Measurements from ENCODE around the gene BTF3.
"Not testable (repeated sequence)": the region's sequence is repeated elsewhere in the genome, so short reads cannot be mapped to it uniquely, and the experiment has no call there.

Gene BTF3

DNA sequence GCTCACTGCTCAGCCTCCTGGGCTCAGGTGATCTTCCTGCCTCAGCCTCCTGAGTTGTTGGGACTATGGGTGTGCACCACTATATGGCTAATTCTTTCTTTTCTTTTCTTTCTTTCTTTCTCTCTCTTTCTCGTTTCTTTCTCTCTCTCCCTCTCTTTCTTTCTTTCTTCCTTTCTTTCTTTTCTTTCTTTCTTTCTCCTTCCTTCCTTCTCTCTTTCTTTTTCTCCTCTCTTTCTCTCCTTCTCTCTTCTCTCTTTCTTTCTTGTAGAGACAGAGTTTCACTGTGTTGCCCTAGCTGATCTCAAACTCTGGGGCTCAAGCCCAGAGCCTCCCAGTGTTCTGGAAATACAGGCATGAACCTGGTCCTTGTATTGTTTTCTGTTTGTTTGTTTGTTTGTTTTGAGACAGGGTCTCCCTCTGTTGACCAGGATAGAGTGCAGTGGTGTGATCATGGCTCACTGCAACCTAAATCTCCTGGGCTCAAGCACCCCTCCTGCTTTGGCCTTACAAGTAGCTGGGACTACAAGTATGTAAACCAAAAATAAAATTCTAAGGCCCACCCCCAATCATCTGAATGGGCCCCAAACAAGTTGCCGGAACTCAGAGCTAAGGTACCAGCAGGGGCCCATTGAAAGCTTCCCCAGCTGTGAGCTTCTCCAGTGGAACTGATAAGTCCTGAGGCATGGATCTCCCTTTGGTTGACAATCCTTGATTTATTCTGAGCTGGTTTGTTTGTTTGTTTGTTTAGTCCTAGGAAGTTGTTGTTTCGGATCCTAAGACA lies 11.9 kb upstream of the BTF3 start:
- no peak for DNase-seq (ENCODE audit: low spot score)

DNA sequence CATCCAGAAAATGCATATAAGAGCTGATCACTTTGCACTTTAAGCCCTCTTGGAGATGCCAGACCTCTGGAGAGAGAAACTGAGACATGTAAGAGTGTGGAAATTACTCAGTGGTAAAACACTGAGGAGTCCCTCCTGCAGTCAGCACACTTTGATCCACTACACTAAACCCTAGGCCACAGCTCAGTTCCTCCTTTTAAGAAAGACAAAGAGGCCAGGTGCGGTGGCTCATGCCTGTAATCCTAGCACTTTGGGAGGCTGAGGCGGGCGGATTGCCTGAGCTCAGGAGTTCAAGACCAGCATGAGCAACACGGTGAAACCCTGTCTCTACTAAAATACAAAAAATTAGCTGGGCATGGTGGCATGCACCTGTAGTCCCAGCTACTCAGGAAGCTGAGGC lies 11.0 kb upstream of the BTF3 start:
- not testable (repeated sequence) for DNase-seq (ENCODE audit: low spot score)

DNA sequence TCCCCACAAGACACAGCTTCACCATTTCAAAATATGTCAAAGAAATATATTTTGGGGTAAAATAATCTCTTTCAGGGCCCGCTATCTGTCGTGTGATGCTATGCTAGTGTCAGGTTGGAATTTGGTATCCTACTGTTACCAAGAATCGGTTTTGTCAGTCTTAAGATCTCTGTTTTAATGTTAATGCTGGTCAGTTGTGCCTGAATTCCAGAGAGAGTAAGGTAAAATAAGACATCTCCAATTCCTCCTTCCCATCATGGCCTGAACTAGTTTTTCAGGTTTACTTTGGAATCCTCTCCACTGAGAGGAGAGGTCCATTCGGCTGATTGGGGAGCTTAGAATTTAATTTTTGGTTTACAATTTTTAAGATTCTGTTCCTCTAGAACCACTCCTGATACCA lies 10.4 kb upstream of the BTF3 start:
- no peak for DNase-seq (ENCODE audit: low spot score)

GRCh38 chr5:73488806-73489205 lies 9.4 kb upstream of the BTF3 start:
- no peak for DNase-seq (ENCODE audit: low spot score)

DNA sequence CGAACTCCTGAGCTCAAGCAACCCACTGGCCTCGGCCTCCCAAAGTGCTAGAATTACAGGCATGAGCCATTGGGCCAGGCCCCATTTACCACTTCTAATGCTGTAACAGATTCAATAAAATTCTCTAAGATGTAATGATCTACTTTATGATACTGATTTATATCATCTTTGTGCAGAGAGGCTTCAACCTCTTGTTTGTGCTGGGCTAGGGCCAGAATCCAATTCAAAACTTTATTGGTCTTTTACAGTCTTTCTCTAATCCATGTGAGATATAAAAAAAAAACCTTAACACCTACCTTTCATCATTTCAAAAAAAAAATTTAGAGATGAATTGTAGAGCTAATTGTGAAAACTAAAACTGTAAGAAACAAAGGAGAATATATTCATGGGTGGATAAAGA lies 8.2 kb upstream of the BTF3 start:
- DNase-seq (ENCODE audit: low spot score), result no peak

- DNase-seq (ENCODE audit: low spot score), result no peak
These were observed 7.1 kb upstream of the BTF3 start for GRCh38 chr5:73491155-73491554.

DNA sequence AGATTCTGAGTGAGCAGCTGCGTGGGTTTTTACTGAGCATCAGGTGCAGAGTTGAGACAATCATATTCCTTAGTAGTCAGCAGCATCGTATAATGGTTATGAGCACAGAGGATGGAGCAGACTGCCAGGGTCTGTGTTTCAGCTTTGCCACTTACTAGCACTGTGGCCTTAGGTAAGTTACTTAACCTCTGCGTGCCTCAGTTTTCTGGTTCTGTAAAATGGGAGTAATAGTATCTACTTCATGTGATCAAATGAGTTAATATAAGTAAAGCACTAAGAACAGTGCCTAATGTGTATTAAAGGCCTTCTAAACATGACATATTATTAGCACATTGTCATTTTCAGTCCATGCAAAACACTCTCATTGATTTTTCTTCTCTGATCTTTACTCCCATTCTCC lies 4.8 kb upstream of the BTF3 start:
- DNase-seq (ENCODE audit: low spot score), result no peak

DNA sequence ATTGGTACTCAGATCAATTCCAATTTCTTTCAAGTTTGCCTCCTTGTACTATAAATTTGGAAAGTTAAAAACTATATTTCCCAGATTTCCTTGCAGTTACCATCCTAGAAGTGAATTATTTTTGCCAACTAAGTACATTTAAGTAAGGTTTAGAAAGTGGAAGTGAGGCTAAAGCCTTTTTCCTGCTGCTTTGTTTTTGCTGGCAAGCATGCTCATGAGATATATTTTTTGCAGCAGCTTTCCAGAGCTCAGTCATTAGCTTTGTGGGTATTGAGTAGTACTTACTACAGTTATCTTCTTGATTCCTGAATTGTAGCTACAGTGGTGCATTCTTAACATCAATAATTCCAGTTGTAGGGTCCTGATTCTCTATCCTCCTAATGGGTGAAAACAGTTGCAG lies 3.5 kb upstream of the BTF3 start:
- no peak for DNase-seq (ENCODE audit: low spot score)

DNA sequence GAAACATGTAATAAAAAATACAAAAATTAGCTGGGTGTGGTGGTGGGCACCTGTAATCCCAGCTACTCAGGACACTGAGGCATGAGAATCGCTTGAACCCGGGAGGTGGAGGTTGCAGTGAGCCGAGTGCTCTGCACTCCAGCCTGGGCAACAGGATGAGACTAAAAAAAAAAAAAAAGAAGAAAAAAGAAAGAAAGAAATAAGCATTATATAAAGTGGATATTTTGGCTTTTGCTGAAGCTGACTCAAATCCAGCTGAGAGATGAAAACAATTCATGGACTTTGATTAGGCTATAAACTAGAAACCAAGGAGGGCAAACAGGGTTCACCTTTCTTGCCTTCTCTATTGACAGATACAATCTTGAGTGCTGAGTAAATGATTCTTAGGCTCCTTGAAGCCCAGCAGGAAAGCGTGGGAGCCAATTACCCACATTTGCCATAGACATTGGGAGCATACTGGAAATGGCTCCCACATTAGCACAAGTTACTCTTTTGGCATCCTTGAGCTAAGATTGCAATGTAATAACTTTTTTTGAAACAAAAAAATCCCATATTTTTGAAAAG lies 2.4 kb upstream of the BTF3 start:
- DNase-seq (ENCODE audit: low spot score), result no peak

- DNase-seq (ENCODE audit: low spot score), result peak; percentile 47
These were observed 1.2 kb upstream of the BTF3 start for GRCh38 chr5:73496984-73497457.

DNA sequence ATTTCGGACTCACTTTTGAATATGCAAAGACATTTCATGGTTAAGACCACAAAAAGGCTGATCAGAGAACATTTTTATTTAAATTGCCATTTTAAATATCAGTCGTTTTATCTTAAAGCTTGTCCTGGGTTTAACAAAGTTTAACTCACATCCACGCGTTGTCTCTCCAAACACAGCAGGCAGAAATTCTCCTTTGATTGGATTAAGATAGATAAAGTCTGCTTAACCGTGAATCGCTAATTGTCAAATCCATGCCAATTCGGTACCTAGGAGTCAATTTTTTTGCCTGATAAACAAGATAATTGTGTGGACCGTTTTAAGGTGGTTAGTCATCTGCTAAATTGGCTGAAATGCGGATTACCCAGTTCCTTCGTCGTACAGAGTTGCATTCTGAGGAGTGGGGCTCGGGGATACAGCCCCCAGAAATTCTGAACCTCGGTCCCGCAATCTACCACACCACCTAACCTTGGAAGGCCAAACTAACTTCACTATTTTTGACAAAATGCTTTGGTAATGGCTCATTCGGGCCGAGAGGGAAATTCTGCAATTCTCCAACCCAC lies 665 bp upstream of the BTF3 start:
- DNase-seq (ENCODE audit: low spot score), result no peak

DNA sequence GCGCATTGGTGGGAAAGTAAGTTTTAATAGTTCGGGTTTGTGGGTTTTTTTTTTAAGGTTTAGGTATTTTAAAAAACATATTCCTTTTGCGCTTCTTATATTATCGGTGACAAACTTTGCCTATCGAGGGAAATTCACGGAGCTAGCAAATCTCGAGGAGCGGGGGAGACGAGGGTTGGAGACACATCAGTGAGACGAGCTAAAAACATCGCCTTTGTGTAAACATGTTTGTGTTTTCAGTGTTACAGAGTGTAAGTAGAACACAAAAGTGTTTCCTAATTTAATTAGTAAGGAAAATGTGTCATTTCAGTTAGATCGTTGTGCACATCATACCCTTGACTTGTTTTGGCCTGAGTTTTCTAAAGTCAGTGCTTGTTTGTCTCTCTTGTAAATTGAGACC lies 945 bp downstream of the BTF3 start:
- DNase-seq (ENCODE audit: low spot score), result no peak

GRCh38 chr5:73499756-73500155 lies 1.5 kb downstream of the BTF3 start:
- DNase-seq (ENCODE audit: low spot score), result no peak

- no peak for DNase-seq (ENCODE audit: low spot score)
These were observed 3.2 kb downstream of the BTF3 start for GRCh38 chr5:73501406-73501805.

DNA sequence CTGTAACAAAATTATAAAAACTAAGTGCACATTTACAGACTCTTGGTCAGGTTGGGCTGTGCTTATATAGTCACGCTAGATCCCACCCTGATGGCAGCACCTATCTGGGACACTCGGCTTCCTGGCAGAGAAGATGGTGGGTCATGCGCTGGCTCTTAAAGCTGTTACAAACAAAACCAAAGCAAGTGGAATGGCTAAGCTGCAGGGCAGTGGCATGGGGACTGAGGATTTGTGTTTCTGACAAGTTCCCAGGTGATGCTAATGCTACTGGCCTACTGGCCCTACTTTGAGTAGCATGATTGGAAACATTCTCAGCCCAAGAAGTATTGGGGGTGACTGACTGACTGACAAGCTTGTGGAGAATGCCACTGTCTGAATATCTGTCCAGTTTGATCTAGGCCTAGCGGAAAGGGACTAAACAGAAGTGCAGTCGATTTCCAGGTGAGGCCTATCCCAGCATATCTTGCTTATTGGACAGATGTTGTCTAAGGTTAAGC lies 8.3 kb downstream of the BTF3 start:
- DNase-seq (ENCODE audit: low spot score), result no peak

- no peak for DNase-seq (ENCODE audit: low spot score)
These were observed 8.8 kb downstream of the BTF3 start for GRCh38 chr5:73507062-73507461.

- not testable (repeated sequence) for DNase-seq (ENCODE audit: low spot score)
These were observed 10.3 kb downstream of the BTF3 start for GRCh38 chr5:73508521-73508920.

GRCh38 chr5:73513996-73514395 lies 15.8 kb downstream of the BTF3 start:
- no peak for DNase-seq (ENCODE audit: low spot score)

- no peak for DNase-seq (ENCODE audit: low spot score)
These were observed 16.2 kb downstream of the BTF3 start for GRCh38 chr5:73514418-73514817.

DNA sequence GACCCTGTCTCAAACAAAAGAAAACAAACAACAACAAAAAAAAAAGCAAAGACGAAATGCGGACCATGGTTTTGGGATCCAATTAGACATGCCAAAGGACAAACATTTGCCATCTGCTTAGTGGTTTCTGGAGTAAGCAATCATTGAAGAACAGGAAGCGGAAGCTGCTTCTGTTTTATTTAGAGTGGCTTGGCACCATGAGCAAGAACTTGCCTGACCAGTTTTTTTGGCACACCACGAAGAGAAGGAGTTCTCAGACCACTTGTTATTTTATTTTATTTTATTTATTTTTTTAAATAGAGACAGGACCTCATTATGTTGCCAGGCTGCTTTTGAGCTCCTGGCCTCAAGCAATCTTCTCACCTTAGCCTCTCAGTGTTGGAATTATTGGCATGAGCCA lies 17.0 kb downstream of the BTF3 start:
- no peak for DNase-seq (ENCODE audit: low spot score)

GRCh38 chr5:73519531-73520283 lies 21.5 kb downstream of the BTF3 start:
- peak; percentile 84 for DNase-seq (ENCODE audit: low spot score)

GRCh38 chr5:73522989-73523388 lies 24.7 kb downstream of the BTF3 start:
- no peak for DNase-seq (ENCODE audit: low spot score)

DNA sequence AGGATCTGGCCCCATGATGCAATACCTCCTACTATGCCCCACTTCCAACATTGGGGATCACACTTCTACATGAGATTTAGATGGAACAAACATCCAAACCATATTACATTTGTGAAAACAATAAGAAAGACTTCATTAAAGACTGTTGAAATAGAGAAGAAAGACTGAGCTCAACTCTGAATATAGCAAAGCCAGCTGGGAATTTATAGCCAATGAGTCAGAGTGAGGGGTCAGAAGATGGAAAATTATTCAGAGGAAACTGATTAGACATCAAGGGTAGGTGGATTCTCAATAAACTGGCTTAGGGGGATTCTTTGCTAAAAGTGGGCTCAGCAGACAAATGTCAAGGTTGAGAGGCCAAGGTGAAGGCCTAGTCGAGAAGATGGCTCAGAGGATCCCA lies 25.6 kb downstream of the BTF3 start:
- DNase-seq (ENCODE audit: low spot score), result no peak
